H1 (cell line): ENCODE data around the gene FEZF1. TPM values are rescaled to one million over a fixed set of nuclear protein-coding genes. Genes with fewer than 3 reads are reported as not detected.

Source experiments
- CTCF ChIA-PET: fragments of 300-600 bp; sonication (Branson Sonifier 250); formaldehyde crosslinking; loops from one replicate; lab custom pipeline; 2021; ENCODE audit not compliant: partially characterized antibody; lab: Charles Lee
- POLR2A ChIA-PET: fragments of 300-600 bp; sonication (Branson Sonifier 250); formaldehyde crosslinking; loops from one replicate; lab custom pipeline; 2021; ENCODE audit warnings: inconsistent platforms; ENCODE audit not compliant: partially characterized antibody; lab: Charles Lee
- DNase-seq, 2 experiments: peaks; one replicate each; pipeline versions ENCODE4 v3.0.0 to v3.0.0-alpha.2; 2010 to 2022; ENCODE audit warnings: low spot score in 2 of 2, low read depth in 1 of 2, mixed read lengths in 1 of 2
- FAIRE-seq: peaks from 2 replicates; lab custom pipeline; 2011; peaks lifted over from hg19 to GRCh38; lab: Jason Lieb, UNC
- H2AFZ ChIP-seq: 2 replicates; pipeline ENCODE4 v1.8.1; 2012; ENCODE audit warnings: low read length, inconsistent platforms
- H2AK5ac ChIP-seq: 2 replicates; pipeline ENCODE4 v1.6.1; 2013; ENCODE audit warnings: low read depth, low read length
- H2BK120ac ChIP-seq: replicated peaks from 2 replicates; pipeline ENCODE3; 2013; ENCODE audit warnings: low read depth, low read length, inconsistent platforms
- H2BK12ac ChIP-seq: 2 replicates; pipeline ENCODE4 v1.6.1; 2013; ENCODE audit warnings: low read depth, low read length
- H2BK15ac ChIP-seq: 2 replicates; pipeline ENCODE4 v1.6.1; 2013; ENCODE audit warnings: low read length
- H2BK20ac ChIP-seq: 2 replicates; pipeline ENCODE4 v1.6.1; 2013; ENCODE audit warnings: low read length
- H2BK5ac ChIP-seq: 2 replicates; pipeline ENCODE4 v1.6.1; 2013; ENCODE audit warnings: low read depth, low read length
- H3K14ac ChIP-seq: 2 replicates; pipeline ENCODE4 v1.6.1; 2013; ENCODE audit warnings: inconsistent platforms; ENCODE audit not compliant: insufficient read length
- H3K18ac ChIP-seq: 2 replicates; pipeline ENCODE4 v1.6.1; 2013; ENCODE audit warnings: low read length; ENCODE audit errors: extremely low read depth
- H3K23ac ChIP-seq: 2 replicates; pipeline ENCODE4 v1.6.1; 2013; ENCODE audit warnings: inconsistent platforms; ENCODE audit not compliant: insufficient read length
- H3K23me2 ChIP-seq: 2 replicates; pipeline ENCODE4 v1.6.1; 2013; ENCODE audit warnings: low read depth, low read length
- H3K27ac ChIP-seq: 2 replicates; pipeline ENCODE4 v1.6.1; 2011; ENCODE audit warnings: low read depth, low read length, inconsistent platforms
- H3K27me3 ChIP-seq, 4 experiments: replicated peaks in 1 of 4; 1 replicate in 1 of 4; 2 replicates in 3 of 4; pipeline versions ENCODE4 v1.6.1 to v1.8.1; 2011 to 2013; ENCODE audit warnings: low read length in 3 of 4, mild to moderate bottlenecking in 3 of 4, inconsistent platforms in 2 of 4, mixed read lengths in 2 of 4, moderate library complexity in 1 of 4; ENCODE audit not compliant: control insufficient read depth in 3 of 4, insufficient read depth in 3 of 4; ENCODE audit errors: extremely low read depth in 1 of 4
- H3K36me3 ChIP-seq, 4 experiments: 2 replicates each; pipeline versions ENCODE4 v1.6.1 to v1.8.1; 2011 to 2013; ENCODE audit warnings: mild to moderate bottlenecking in 4 of 4, low read length in 3 of 4, moderate library complexity in 2 of 4, control low read depth in 1 of 4, inconsistent platforms in 1 of 4; ENCODE audit not compliant: insufficient read depth in 4 of 4, control insufficient read depth in 2 of 4
- H3K4ac ChIP-seq: replicated peaks from 2 replicates; pipeline ENCODE3; 2013; ENCODE audit warnings: low read length, low read depth, mixed read lengths, inconsistent platforms; ENCODE audit not compliant: insufficient read length
- H3K4me1 ChIP-seq, 4 experiments: replicated peaks in 1 of 4; 1 replicate in 1 of 4; 2 replicates in 3 of 4; pipeline versions ENCODE4 v1.6.1 to v1.8.1; 2011 to 2013; ENCODE audit warnings: low read length in 3 of 4, inconsistent platforms in 2 of 4, mixed read lengths in 1 of 4; ENCODE audit not compliant: insufficient read depth in 4 of 4, control insufficient read depth in 3 of 4
- H3K4me2 ChIP-seq, 2 experiments: 2 replicates each; pipeline versions ENCODE4 v1.6.1 to v1.8.1; 2011 to 2013; ENCODE audit warnings: low read depth in 2 of 2, low read length in 2 of 2, control low read depth in 1 of 2, inconsistent platforms in 1 of 2, mild to moderate bottlenecking in 1 of 2; ENCODE audit not compliant: insufficient read depth in 1 of 2
- H3K4me3 ChIP-seq, 4 experiments: fragments of 200-600, 300-600 bp in 1 of 4; sonication (generic), shearing (Covaris generic), sonication (Bioruptor Twin) in 1 of 4; 2 replicates each; pipeline versions ENCODE4 v1.5.1 to v1.8.1; 2011 to 2016; ENCODE audit warnings: low read length in 4 of 4, low read depth in 3 of 4, control low read depth in 2 of 4, inconsistent platforms in 2 of 4, mild to moderate bottlenecking in 2 of 4, mixed read lengths in 1 of 4, moderate library complexity in 1 of 4; ENCODE audit not compliant: insufficient read depth in 2 of 4; ENCODE audit errors: extremely low read depth in 1 of 4
- H3K56ac ChIP-seq: replicated peaks from 2 replicates; pipeline ENCODE3; 2013; ENCODE audit warnings: low read depth, mild to moderate bottlenecking, mixed read lengths, low read length, inconsistent platforms; ENCODE audit not compliant: insufficient read length
- H3K79me1 ChIP-seq: 2 replicates; pipeline ENCODE4 v1.6.1; 2013; ENCODE audit warnings: low read depth, low read length, control low read depth
- H3K79me2 ChIP-seq, 2 experiments: 2 replicates each; pipeline versions ENCODE4 v1.6.1 to v1.8.1; 2012 to 2013; ENCODE audit warnings: low read length in 2 of 2, mild to moderate bottlenecking in 2 of 2, inconsistent platforms in 1 of 2; ENCODE audit not compliant: insufficient read depth in 2 of 2, control insufficient read depth in 1 of 2
- H3K9ac ChIP-seq, 4 experiments: replicated peaks in 1 of 4; 1 replicate in 1 of 4; 2 replicates in 3 of 4; pipeline versions ENCODE4 v1.6.1 to v1.8.1; 2011 to 2013; ENCODE audit warnings: low read depth in 3 of 4, low read length in 3 of 4, control low read depth in 2 of 4, mild to moderate bottlenecking in 2 of 4, moderate library complexity in 2 of 4, inconsistent platforms in 1 of 4; ENCODE audit errors: extremely low read depth in 1 of 4
- H3K9me3 ChIP-seq, 2 experiments: 2 replicates each; pipeline versions ENCODE4 v1.6.1 to v1.8.1; 2012 to 2013; ENCODE audit warnings: mild to moderate bottlenecking in 2 of 2, moderate library complexity in 2 of 2, control low read depth in 1 of 2, inconsistent platforms in 1 of 2, low read depth in 1 of 2, low read length in 1 of 2, mixed read lengths in 1 of 2; ENCODE audit not compliant: insufficient read depth in 2 of 2
- H4K20me1 ChIP-seq, 2 experiments: replicated peaks in 1 of 2; 2 replicates each; pipeline versions ENCODE3 to v1.8.1; 2011 to 2013; ENCODE audit warnings: inconsistent platforms in 2 of 2, low read length in 2 of 2, mild to moderate bottlenecking in 1 of 2; ENCODE audit not compliant: insufficient read depth in 2 of 2, control insufficient read depth in 1 of 2
- H4K5ac ChIP-seq: 2 replicates; pipeline ENCODE4 v1.6.1; 2013; ENCODE audit warnings: low read length, low read depth, mixed read lengths, inconsistent platforms; ENCODE audit not compliant: insufficient read length
- H4K8ac ChIP-seq: 2 replicates; pipeline ENCODE4 v1.8.0; 2013; ENCODE audit warnings: mild to moderate bottlenecking, moderate library complexity, low read length, inconsistent platforms; ENCODE audit not compliant: insufficient read depth; ENCODE audit errors: extremely low read depth
- H4K91ac ChIP-seq: replicated peaks from 2 replicates; pipeline ENCODE3; 2013; ENCODE audit warnings: low read length, mixed read lengths, inconsistent platforms; ENCODE audit not compliant: insufficient read length
- ASH2L ChIP-seq: fragments of 200-600, 300-600 bp; sonication (generic); IDR thresholded peaks from one replicate; pipeline ENCODE4 v1.7.1; 2017; ENCODE audit warnings: low read length
- BCL11A ChIP-seq, 2 experiments: IDR thresholded peaks; one replicate each; pipeline ENCODE4 v1.6.1; 2011; ENCODE audit warnings: low read depth in 2 of 2, low read length in 2 of 2, mild to moderate bottlenecking in 2 of 2
- EP300 ChIP-seq, 2 experiments: IDR thresholded peaks; 1 replicate in 1 of 2; 2 replicates in 1 of 2; pipeline ENCODE4 v1.6.1; 2011 to 2012; ENCODE audit warnings: low read depth in 2 of 2, low read length in 2 of 2, mild to moderate bottlenecking in 2 of 2, borderline replicate concordance in 1 of 2, inconsistent platforms in 1 of 2, moderate library complexity in 1 of 2
- HDAC2 ChIP-seq, 2 experiments: fragments of 300-600 bp in 1 of 2; sonication (generic) in 1 of 2; IDR thresholded peaks; 2 replicates each; pipeline ENCODE4 v1.6.1; 2011 to 2012; ENCODE audit warnings: low read depth in 2 of 2, low read length in 2 of 2, mild to moderate bottlenecking in 2 of 2, moderate library complexity in 2 of 2, borderline replicate concordance in 1 of 2, inconsistent platforms in 1 of 2
- KDM1A ChIP-seq: fragments of 200-600, 300-600 bp; sonication (generic); IDR thresholded peaks from 2 replicates; pipeline ENCODE4 v1.7.1; 2016; ENCODE audit warnings: mild to moderate bottlenecking, low read length, borderline replicate concordance
- POLR2AphosphoS5 ChIP-seq: IDR thresholded peaks from 2 replicates; pipeline ENCODE4 v1.6.1; 2011; ENCODE audit warnings: low read depth, low read length
- SIN3A ChIP-seq, 2 experiments: IDR thresholded peaks in 1 of 2; conservative IDR thresholded peaks in 1 of 2; 2 replicates each; pipeline ENCODE4 v1.6.1; 2011 to 2012; ENCODE audit warnings: low read length in 2 of 2, improper control_type of control experiment in 1 of 2, low read depth in 1 of 2, mild to moderate bottlenecking in 1 of 2
- SP4 ChIP-seq: IDR thresholded peaks from 2 replicates; pipeline ENCODE4 v1.6.1; 2012; ENCODE audit warnings: low read length, inconsistent platforms
- TAF1 ChIP-seq: IDR thresholded peaks from 2 replicates; pipeline ENCODE4 v1.6.1; 2011; ENCODE audit warnings: mild to moderate bottlenecking, low read depth, low read length
- TBP ChIP-seq: IDR thresholded peaks from 2 replicates; pipeline ENCODE4 v1.6.1; 2011; ENCODE audit warnings: low read depth, low read length, improper control_type of control experiment
- WGBS, 2 experiments: shearing (Covaris generic) in 1 of 2; methylation state at CpG; one replicate each; pipeline versions ENCODE4 v1.1.6 to v1.1.7; 2013 to 2015; ENCODE audit warnings: low lambda C conversion rate in 2 of 2, mixed read lengths in 2 of 2, inconsistent platforms in 1 of 2, low coverage in 1 of 2, missing lambda C conversion rate in 1 of 2; ENCODE audit not compliant: insufficient replicate concordance in 2 of 2, insufficient coverage in 1 of 2, insufficient read length in 1 of 2; ENCODE audit errors: extremely low coverage in 1 of 2, missing lambda C conversion rate in 1 of 2; 5-methylcytosine and 5-hydroxymethylcytosine counted together
- polyA plus RNA-seq, 7 experiments: library from polyadenylated mRNA; depleted of rRNA in 3 of 7; stranded (reverse) in 5 of 7; unstranded in 2 of 7; fragments of >200 nt in 5 of 7; fragments of 200-250 nt in 2 of 7; gene quantifications; 1 replicate in 5 of 7; 2 replicates in 1 of 7; 4 replicates in 1 of 7; pipeline versions ENCODE4 v1.2.1 to v1.2.3, GENCODE V29; 2011 to 2013; ENCODE audit warnings: missing spikeins in 2 of 7, mixed read lengths in 2 of 7
- total RNA-seq: library from RNA; stranded (reverse); fragmentation: NEBNext Ultra II Directional; extraction: Animal tissue kit (Norgen Biotek cat#: 25700); gene quantifications from 2 replicates; pipeline ENCODE4 v1.2.1, GENCODE V29; 2021
- TF ChIP-seq, protein P1 (sequence below): IDR thresholded peaks from 2 replicates; pipeline ENCODE4 v1.6.1; 2012; ENCODE audit warnings: inconsistent platforms

The FEZF1 gene
- total and polyA plus RNA-seq, 2 of the 8 experiments (the other 6 are each of a cell fraction or from before 2014, with no cell fraction given): 10.6 to 15.7 TPM

GRCh38 chr7:122329145-122329802 lies 24.7 kb upstream of the FEZF1 start:
- Histone ChIP-seq H3K79me2 (no peaks in the 10 kb centered on the region), H4K20me1 (no peaks in the 10 kb centered on the region), H2BK20ac (no peak overlapping the region; the same call in 1 of the 2 replicates), H2AK5ac (no peak overlapping the region), H3K23ac (no peak overlapping the region), H3K4ac (no peak overlapping the region), H3K56ac (no peak overlapping the region), H4K8ac (no peak overlapping the region), H3K4me2 (peak overlapping the region; percentile 43 to 52), H3K9me3 (no peaks in the 10 kb centered on the region), H2BK15ac (peak overlapping the region; percentile 89), H2BK5ac (peak overlapping the region; percentile 82; the same call in 1 of the 2 replicates), H3K18ac (no peak overlapping the region), H3K27ac (no peak overlapping the region), H3K79me1 (no peaks in the 10 kb centered on the region), H3K27me3 (no peaks in the 10 kb centered on the region), H4K91ac (peak overlapping the region; percentile 12), H4K5ac (peak overlapping the region; percentile 92), H2AFZ (no peak overlapping the region), H2BK120ac (peak overlapping the region; percentile 41), H2BK12ac (no peak overlapping the region), H3K4me3 (peak overlapping the region in 1 of 4 experiments; percentile 27; a peak in 3 of 8 replicates), H3K9ac (no peak overlapping the region), H3K36me3 (no peaks in the 10 kb centered on the region), H3K23me2 (no peaks in the 10 kb centered on the region; the same call in none of the 2 replicates), H3K14ac (no peak overlapping the region), H3K4me1 (peaks cover 5 to 25% (median 13%) of the 10 kb centered on the region in 4 experiments; a peak in 6 of 7 replicates)
- ChIA-PET POLR2A (interaction anchor here (0.6 to 1.6 kb wide), 7 partner anchors 9 to 241 kb away, joined by 3 to 6 read pairs (median 4); no protein-coding TSS in a partner anchor), CTCF (interaction anchor here (0.8 to 1.8 kb wide), 6 partner anchors 10 to 30 kb away, joined by 3 to 11 read pairs (median 4); no protein-coding TSS in a partner anchor)
- FAIRE-seq: peak; percentile 95
- DNase-seq: peak in 1 of 2 experiments; percentile 59
- WGBS, 2 experiments: 1% methylated on average over 8 of the region's 8 CpGs; no CpG with 5 or more reads in 1 of the 2 experiments
- TF ChIP-seq POLR2AphosphoS5 (no peak), EP300 (IDR thresholded peaks at IDR 0.05; ENCODE audit: borderline replicate concordance in 1 of 2, low read depth in 2 of 2, low read length in 2 of 2) (peak in 1 of 2 experiments; percentile 75; a peak in 1 of 3 replicates), ASH2L (no peak), SIN3A (conservative IDR thresholded peaks at IDR 0.05 in 1 of 2, IDR thresholded peaks at IDR 0.05 in 1 of 2; ENCODE audit: low read depth in 1 of 2, low read length in 2 of 2) (peak; percentile 60 to 63; a peak in 1 of 4 replicates), BCL11A (IDR thresholded peaks at IDR 0.05; ENCODE audit: low read depth in 2 of 2, low read length in 2 of 2) (no peak), KDM1A (peak; percentile 59; the same call in 1 of the 2 replicates), HDAC2 (IDR thresholded peaks at IDR 0.05; ENCODE audit: borderline replicate concordance in 1 of 2, low read depth in 2 of 2, low read length in 2 of 2) (peak; percentile 95 to 98; a peak in 3 of 4 replicates), SP4 (0 out of 2 replicates have a peak, but pooled peaks have one; percentile 25), TAF1 (0 out of 2 replicates have a peak, but pooled peaks have one; percentile 17), TBP (no peak)
- TF ChIP-seq, protein P1, sequence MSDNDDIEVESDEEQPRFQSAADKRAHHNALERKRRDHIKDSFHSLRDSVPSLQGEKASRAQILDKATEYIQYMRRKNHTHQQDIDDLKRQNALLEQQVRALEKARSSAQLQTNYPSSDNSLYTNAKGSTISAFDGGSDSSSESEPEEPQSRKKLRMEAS: no peak
